Stimulated activated memory B cell treated with anti-CD40 and anti-IgM and Interleukin-4, amounts not matched to agents 10 μg/mL and 1 μg/mL and 100 μg/mL, for 72 hours (primary cell): ENCODE measurements around the gene GPR149.
"Not testable (repeated sequence)": the region's sequence is repeated elsewhere in the genome, so short reads cannot be mapped to it uniquely, and the experiment has no call there.

Experiments used
- ATAC-seq: fragments of 150-1000 bp; cut with Tn5 transposase; 2 replicates; pipeline ENCODE4 v1.10.0; 2021
- H3K27ac Mint-ChIP-seq: one replicate; pipeline ENCODE4 v1.8.0; 2022; ENCODE audit warnings: mild to moderate bottlenecking, mixed read lengths
- H3K27me3 Mint-ChIP-seq: one replicate; pipeline ENCODE4 v1.8.0; 2022; ENCODE audit warnings: mixed read lengths
- H3K36me3 Mint-ChIP-seq: one replicate; pipeline ENCODE4 v1.8.0; 2022; ENCODE audit warnings: mixed read lengths
- H3K4me1 Mint-ChIP-seq: one replicate; pipeline ENCODE4 v1.8.0; 2022; ENCODE audit warnings: mixed read lengths
- H3K4me3 Mint-ChIP-seq: one replicate; pipeline ENCODE4 v1.8.0; 2022; ENCODE audit warnings: mild to moderate bottlenecking, moderate library complexity, mixed read lengths
- H3K9me3 Mint-ChIP-seq: one replicate; pipeline ENCODE4 v1.8.0; 2022; ENCODE audit warnings: mixed read lengths

GPR149 gene

DNA sequence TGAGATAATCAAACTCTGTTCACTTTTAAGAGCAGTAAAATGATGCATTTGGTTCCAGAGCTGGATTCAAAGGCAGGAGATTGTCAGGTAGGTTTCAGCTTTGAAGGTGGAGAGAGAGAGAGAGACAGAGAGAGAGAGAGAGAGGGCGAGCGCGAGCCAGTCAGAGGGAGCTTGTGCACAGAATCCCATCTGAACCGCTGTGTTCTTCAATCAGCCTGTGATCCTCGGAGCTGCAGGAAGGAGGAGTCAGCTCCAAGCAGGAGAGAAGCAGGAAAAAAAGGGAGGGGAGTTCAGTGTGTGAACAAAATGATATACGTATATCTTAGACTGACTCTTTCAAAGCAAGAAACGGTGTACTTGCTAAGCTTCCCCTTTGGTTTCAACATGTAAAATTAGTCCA lies at the start of gene GPR149:
Gene GPR149, minus strand, starts transcription at position 177 of the 400 bp plus-strand sequence. CDS start 575 bp downstream, outside the sequence.
- H3K27me3 Mint-ChIP-seq: peaks cover 33% of the 10 kb centered on the region

GRCh38 chr3:154473769-154474168 lies 43.8 kb upstream of the GPR149 start:
- no peak overlapping the region for H3K4me3 Mint-ChIP-seq
- H3K27ac Mint-ChIP-seq: no peak overlapping the region
- H3K4me1 Mint-ChIP-seq: no peaks in the 10 kb centered on the region
- no peaks in the 10 kb centered on the region for H3K36me3 Mint-ChIP-seq
- H3K9me3 Mint-ChIP-seq: no peaks in the 10 kb centered on the region
- no peak for ATAC-seq
- H3K27me3 Mint-ChIP-seq: no peaks in the 10 kb centered on the region

More for the DNA sequence above, at the start of gene GPR149:
- no peaks in the 10 kb centered on the region for H3K9me3 Mint-ChIP-seq
- H3K36me3 Mint-ChIP-seq: no peaks in the 10 kb centered on the region
- no peak for ATAC-seq
- H3K27ac Mint-ChIP-seq: no peak within 1 kb of the TSS
- H3K4me1 Mint-ChIP-seq: no peaks in the 10 kb centered on the region
- H3K4me3 Mint-ChIP-seq: no peak within 1 kb of the TSS

DNA sequence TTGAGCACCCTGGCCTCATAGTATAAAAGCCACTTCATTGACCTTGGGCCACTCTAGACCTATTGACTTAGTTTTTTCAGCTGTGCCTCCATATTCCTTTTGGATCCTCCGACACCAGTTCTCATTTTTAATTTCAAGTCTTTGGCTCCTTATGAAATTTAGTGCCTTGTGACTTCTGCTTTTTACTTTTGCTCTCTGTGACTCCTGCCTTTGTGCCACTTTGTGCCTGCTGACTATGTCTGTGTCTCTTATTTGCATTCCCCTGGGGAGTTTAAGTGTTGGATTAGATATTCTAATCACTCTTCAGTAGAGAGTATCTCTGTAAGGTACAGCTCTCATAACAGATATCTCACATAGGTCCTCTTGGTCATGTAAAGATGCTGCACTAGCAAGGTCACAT lies 39.6 kb upstream of the GPR149 start:
- H3K27ac Mint-ChIP-seq: no peak overlapping the region
- H3K27me3 Mint-ChIP-seq: no peaks in the 10 kb centered on the region
- no peaks in the 10 kb centered on the region for H3K4me1 Mint-ChIP-seq
- no peaks in the 10 kb centered on the region for H3K9me3 Mint-ChIP-seq
- no peak overlapping the region for H3K4me3 Mint-ChIP-seq
- ATAC-seq: no peak
- no peaks in the 10 kb centered on the region for H3K36me3 Mint-ChIP-seq

- ATAC-seq: no peak
- Mint-ChIP-seq H3K4me3 (no peak overlapping the region), H3K9me3 (no peaks in the 10 kb centered on the region), H3K27ac (no peak overlapping the region), H3K4me1 (no peaks in the 10 kb centered on the region), H3K36me3 (no peaks in the 10 kb centered on the region), H3K27me3 (no peaks in the 10 kb centered on the region)
Measured at GRCh38 chr3:154464440-154465190, 34.6 kb upstream of the GPR149 start.

GRCh38 chr3:154458560-154458959 lies 28.6 kb upstream of the GPR149 start:
- H3K36me3 Mint-ChIP-seq: no peaks in the 10 kb centered on the region
- no peaks in the 10 kb centered on the region for H3K9me3 Mint-ChIP-seq
- no peak for ATAC-seq
- no peak overlapping the region for H3K4me3 Mint-ChIP-seq
- no peak overlapping the region for H3K27ac Mint-ChIP-seq
- no peaks in the 10 kb centered on the region for H3K4me1 Mint-ChIP-seq
- H3K27me3 Mint-ChIP-seq: no peaks in the 10 kb centered on the region

- not testable (repeated sequence) for H3K27ac Mint-ChIP-seq, H3K27me3 Mint-ChIP-seq, H3K4me3 Mint-ChIP-seq, H3K36me3 Mint-ChIP-seq, ATAC-seq, H3K4me1 Mint-ChIP-seq, H3K9me3 Mint-ChIP-seq
Measured at GRCh38 chr3:154439081-154439480, 9.1 kb upstream of the GPR149 start.

- Mint-ChIP-seq H3K27ac (no peak overlapping the region), H3K4me1 (no peaks in the 10 kb centered on the region), H3K27me3 (peaks cover 33% of the 10 kb centered on the region), H3K9me3 (no peaks in the 10 kb centered on the region), H3K4me3 (no peak overlapping the region), H3K36me3 (no peaks in the 10 kb centered on the region)
- ATAC-seq: no peak
Measured at GRCh38 chr3:154431043-154431442, 1.1 kb upstream of the GPR149 start.

DNA sequence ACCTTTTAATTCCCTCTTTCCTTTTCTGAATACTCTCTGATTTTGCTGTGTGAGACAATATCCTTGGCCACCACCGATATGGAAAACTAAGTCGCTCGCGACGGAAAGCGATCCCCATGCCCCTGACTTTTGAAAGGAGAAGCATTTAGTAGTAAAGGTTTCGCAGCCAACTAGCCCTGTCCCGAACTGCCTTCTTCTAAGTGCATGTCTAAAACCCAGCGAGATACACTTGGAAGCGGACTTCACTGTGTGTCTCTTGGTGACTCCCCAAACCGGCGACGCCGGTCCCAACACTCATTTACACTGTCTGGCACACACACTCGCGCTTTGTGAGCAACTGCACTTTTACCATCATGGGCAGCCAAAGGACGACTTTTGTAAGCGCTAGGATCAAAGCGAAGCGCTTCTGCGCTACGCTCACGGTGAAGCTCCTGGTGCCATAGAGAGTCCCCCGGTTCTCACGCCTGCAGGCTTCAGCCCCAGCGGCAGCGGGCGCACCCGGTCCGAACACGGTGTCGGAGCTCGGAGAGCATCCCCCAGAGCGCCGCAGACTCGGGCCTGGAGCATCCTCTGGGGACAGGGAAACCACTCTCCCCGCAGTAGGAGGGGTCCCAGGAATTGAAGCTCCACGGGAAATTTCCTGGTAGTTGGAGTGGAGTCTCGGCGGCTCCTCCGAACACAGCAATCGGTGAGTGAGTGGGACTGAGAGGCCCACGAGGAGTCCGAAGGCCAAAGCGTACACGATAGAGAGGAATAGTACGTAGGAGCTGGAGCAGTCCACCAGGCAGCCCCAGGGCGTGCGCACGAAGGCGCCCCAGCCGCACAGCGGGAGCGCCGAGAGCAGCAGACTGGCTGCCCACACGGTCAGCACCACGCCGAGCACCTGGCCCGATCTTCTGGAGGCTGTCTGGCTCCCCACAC lies 1.4 kb downstream of the GPR149 start:
- no peaks in the 10 kb centered on the region for H3K36me3 Mint-ChIP-seq
- no peak overlapping the region for H3K4me3 Mint-ChIP-seq
- H3K27me3 Mint-ChIP-seq: peaks cover 33% of the 10 kb centered on the region
- H3K4me1 Mint-ChIP-seq: no peaks in the 10 kb centered on the region
- H3K27ac Mint-ChIP-seq: no peak overlapping the region
- ATAC-seq: no peak
- H3K9me3 Mint-ChIP-seq: no peaks in the 10 kb centered on the region

DNA sequence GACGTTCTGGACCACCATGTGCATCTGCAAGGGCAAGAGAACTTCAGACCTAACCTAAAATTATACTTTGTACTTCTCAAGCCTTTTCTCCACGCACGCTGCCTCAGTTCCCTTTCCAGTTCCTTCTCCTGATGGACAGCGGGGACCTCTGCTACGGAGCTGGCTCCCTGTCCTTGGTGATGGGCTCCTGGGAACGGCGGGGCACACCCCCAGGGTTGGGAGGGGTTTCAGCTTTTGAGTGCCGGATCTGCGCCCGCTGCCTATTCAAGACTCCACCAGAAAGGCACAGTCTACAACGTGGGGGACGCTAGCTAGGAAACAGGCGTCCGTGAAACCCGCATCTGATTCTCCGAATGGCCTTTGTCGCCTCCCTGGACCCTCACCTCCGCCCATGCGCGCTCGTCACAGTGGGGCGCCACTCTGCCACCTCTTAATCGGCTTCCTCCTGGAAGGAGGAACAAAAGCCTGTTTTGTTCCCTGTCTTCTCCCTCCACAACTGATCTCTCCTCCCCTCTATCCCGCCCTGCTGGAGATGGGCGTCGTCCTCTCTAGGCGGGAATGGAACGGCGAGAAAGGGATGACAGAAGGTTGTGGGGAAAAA lies 2.2 kb downstream of the GPR149 start:
- no peaks in the 10 kb centered on the region for H3K9me3 Mint-ChIP-seq
- H3K27ac Mint-ChIP-seq: no peak overlapping the region
- no peaks in the 10 kb centered on the region for H3K36me3 Mint-ChIP-seq
- no peak overlapping the region for H3K4me3 Mint-ChIP-seq
- peaks cover 33% of the 10 kb centered on the region for H3K27me3 Mint-ChIP-seq
- no peak for ATAC-seq
- H3K4me1 Mint-ChIP-seq: no peaks in the 10 kb centered on the region

DNA sequence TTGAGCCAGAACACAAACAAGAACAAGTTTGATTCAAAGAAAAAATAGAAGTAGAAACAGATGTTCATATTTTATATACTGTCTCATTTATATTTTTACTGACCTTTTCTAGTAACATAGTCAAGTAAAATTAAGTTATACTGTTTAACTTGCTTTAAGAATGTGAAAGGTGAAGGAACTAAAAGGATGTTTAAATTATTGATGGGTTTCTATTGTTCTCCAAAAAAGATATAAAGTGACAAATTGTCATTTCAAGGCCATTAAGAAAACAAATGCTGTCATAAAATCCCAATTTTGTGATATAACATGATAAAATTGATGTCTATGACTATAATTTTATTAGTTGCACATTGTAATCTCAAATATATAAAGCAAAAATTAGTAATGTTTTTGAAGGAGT lies 7.3 kb downstream of the GPR149 start:
- Mint-ChIP-seq H3K9me3 (no peaks in the 10 kb centered on the region), H3K36me3 (no peaks in the 10 kb centered on the region), H3K27ac (no peak overlapping the region), H3K4me3 (no peak overlapping the region), H3K4me1 (no peaks in the 10 kb centered on the region), H3K27me3 (peaks cover 15% of the 10 kb centered on the region)
- no peak for ATAC-seq

DNA sequence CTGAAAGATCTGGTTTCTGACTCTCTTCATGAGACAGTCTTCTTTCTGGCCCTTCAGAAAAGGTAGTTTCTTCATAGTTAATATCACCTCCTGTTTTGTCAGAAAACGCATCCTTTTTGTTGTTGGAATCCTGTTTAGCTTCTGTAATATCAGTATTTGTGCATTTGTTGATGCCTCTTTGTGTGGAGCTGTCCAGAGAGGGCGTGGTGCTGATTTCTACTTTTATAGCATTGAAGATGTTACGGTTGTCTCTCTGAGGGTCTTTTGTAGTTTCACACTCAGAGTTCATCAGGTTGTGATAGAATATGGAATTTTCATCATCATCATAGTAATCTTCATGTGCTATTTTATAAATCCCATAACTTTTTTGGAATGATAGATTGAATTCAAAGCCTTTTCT lies 8.9 kb downstream of the GPR149 start:
- no peak for ATAC-seq
- H3K27me3 Mint-ChIP-seq: no peaks in the 10 kb centered on the region
- no peaks in the 10 kb centered on the region for H3K4me1 Mint-ChIP-seq
- no peaks in the 10 kb centered on the region for H3K36me3 Mint-ChIP-seq
- H3K27ac Mint-ChIP-seq: no peak overlapping the region
- no peaks in the 10 kb centered on the region for H3K9me3 Mint-ChIP-seq
- no peak overlapping the region for H3K4me3 Mint-ChIP-seq

DNA sequence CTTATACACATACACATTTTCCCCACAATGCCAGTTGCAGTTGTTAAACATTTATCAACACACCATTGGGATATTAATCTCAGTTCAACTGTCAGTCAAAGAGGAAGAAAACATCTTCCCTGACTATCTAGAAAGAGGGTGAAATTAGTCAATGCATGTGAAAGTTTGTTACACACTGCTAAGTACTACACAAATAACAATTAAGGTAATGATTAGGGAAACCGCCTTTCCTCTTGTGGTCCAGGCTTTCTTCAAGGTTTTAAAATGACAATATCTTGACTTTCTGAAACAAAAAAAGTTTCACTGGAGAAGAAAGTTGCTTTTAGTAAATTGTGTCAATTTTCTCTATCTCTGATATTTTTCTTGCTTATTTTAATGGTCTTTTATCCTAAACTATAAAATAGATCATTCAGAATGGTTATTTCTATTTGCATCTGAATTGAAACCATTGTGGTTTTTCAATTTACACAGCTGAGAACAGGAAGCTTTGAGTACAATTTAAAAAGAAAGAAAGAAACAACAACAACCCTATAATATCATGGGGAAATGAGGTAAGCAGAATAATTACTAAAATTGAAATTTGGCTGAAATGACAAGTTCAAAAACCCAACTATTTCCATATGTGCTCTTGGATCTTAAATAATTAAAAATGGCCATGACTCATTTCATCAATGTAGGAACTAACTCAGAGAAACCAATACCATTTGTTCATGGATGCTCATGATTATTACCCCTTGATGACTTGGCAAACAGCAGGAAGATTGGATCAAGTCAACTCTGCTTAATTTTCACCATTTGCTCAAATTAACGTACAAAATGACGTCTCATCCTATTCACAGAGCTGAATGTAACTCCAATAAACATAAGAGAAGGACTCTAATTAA lies 31.7 kb downstream of the GPR149 start:
- no peak overlapping the region for H3K27ac Mint-ChIP-seq
- H3K4me3 Mint-ChIP-seq: no peak overlapping the region
- H3K9me3 Mint-ChIP-seq: no peaks in the 10 kb centered on the region
- ATAC-seq: no peak
- H3K27me3 Mint-ChIP-seq: no peaks in the 10 kb centered on the region
- H3K4me1 Mint-ChIP-seq: no peaks in the 10 kb centered on the region
- H3K36me3 Mint-ChIP-seq: no peaks in the 10 kb centered on the region

- no peak overlapping the region for H3K4me3 Mint-ChIP-seq
- H3K4me1 Mint-ChIP-seq: no peaks in the 10 kb centered on the region
- no peak for ATAC-seq
- H3K9me3 Mint-ChIP-seq: peaks cover 10% of the 10 kb centered on the region
- H3K27me3 Mint-ChIP-seq: peaks cover 8% of the 10 kb centered on the region
- no peak overlapping the region for H3K27ac Mint-ChIP-seq
- H3K36me3 Mint-ChIP-seq: no peaks in the 10 kb centered on the region
Measured at GRCh38 chr3:154389861-154390260, 40.1 kb downstream of the GPR149 start.

DNA sequence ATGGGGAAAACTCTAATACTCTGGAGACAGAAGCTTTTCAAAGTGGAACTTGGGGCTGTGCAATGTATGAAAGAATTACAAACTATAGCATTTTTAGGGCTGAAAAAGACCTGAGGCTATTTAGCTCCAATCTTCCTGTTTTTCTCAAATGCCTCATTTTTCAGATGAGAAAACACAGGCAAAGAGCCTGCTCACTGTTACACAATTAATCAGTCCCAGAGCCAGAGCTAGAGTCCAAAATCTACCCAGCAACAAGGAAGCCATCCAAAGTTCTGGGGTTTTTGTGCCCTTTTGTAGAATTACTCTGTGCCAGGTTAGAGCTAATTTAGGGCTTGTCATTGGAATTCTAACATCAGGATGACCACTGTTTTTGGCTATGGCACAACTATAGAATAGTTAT lies 45.5 kb downstream of the GPR149 start:
- H3K4me3 Mint-ChIP-seq: no peak overlapping the region

DNA sequence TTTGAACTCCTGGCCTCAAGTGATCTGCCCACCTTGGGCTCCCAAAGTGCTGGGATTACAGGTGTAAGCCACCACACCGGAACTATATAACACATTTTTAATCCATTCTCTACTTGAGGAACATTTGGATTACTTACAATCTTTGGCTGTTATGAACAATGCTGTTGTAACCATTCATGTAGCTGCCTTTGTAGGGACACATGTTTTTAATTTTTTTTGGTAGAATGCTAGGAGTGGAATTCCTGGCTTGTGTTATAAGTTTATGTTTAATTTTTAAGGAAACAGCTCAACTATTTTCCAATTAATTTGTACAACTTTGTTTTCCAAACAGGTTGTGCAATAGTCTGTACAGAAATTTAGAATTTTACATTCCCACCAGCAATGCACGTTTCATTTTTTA lies 51.7 kb downstream of the GPR149 start:
- no peak overlapping the region for H3K27ac Mint-ChIP-seq
- no peak for ATAC-seq
- H3K9me3 Mint-ChIP-seq: no peaks in the 10 kb centered on the region
- H3K4me1 Mint-ChIP-seq: no peaks in the 10 kb centered on the region
- no peak overlapping the region for H3K4me3 Mint-ChIP-seq
- H3K36me3 Mint-ChIP-seq: no peaks in the 10 kb centered on the region
- no peaks in the 10 kb centered on the region for H3K27me3 Mint-ChIP-seq

More for the DNA sequence above, 45.5 kb downstream of the GPR149 start:
- H3K36me3 Mint-ChIP-seq: no peaks in the 10 kb centered on the region
- H3K4me1 Mint-ChIP-seq: no peaks in the 10 kb centered on the region
- no peak overlapping the region for H3K27ac Mint-ChIP-seq
- peaks cover 4% of the 10 kb centered on the region for H3K9me3 Mint-ChIP-seq
- no peak for ATAC-seq
- peaks cover 8% of the 10 kb centered on the region for H3K27me3 Mint-ChIP-seq
